GM12878 (cell line): Measurements from ENCODE around the gene SEMA4D. TPM values are rescaled to one million over a fixed set of nuclear protein-coding genes. Genes with fewer than 3 reads are reported as not detected.

Experiments used
- ATAC-seq: fragments of 200-7000 bp; cut with Tn5 transposase; 3 replicates; pipeline ENCODE4 v1.9.1; 2020; ENCODE audit warnings: mild to moderate bottlenecking, moderate library complexity
- BruUV-seq: library from RNA; stranded (reverse); fragments of 400-500 nt; replicated peaks from 2 replicates; lab custom pipeline; 2021; lab: Mats Ljungman, UMichigan
- CTCF ChIA-PET: fragments of 300-600 bp; sonication (Branson Sonifier 250); formaldehyde crosslinking; extraction: SDS; loops from one replicate; lab custom pipeline; 2021; ENCODE audit warnings: inconsistent platforms; lab: Yijun Ruan, JAX
- POLR2A ChIA-PET: fragments of 350-600 bp; formaldehyde crosslinking; extraction: SDS; loops from one replicate; lab custom pipeline; 2021; ENCODE audit warnings: inconsistent platforms; lab: Charles Lee
- RAD21 ChIA-PET: fragments of 300-600 bp; sonication (Branson Sonifier 250); formaldehyde crosslinking; loops from one replicate; lab custom pipeline; 2023; ENCODE audit warnings: antibody characterized with exemption; ENCODE audit not compliant: unreplicated experiment; lab: Charles Lee
- SMC1A ChIA-PET: fragments of 300-600 bp; sonication (Branson Sonifier 250); formaldehyde crosslinking; loops from one replicate; lab custom pipeline; 2023; ENCODE audit not compliant: unreplicated experiment, uncharacterized antibody; lab: Charles Lee
- DNase-seq: peaks from one replicate; pipeline ENCODE4 v3.0.0-alpha.2; 2011; ENCODE audit warnings: low read depth, low spot score
- FAIRE-seq: peaks from 3 replicates; lab custom pipeline; 2011; peaks lifted over from hg19 to GRCh38; lab: Jason Lieb, UNC
- H2AFZ ChIP-seq: 2 replicates; pipeline ENCODE4 v1.6.0; 2011; ENCODE audit warnings: low read depth, low read length, control low read depth; ENCODE audit not compliant: control insufficient read depth
- H3K27ac ChIP-seq: 2 replicates; pipeline ENCODE4 v1.5.1; 2011; ENCODE audit warnings: control low read depth; ENCODE audit not compliant: control insufficient read depth, insufficient read depth
- H3K27me3 ChIP-seq, 2 experiments: replicated peaks in 1 of 2; 2 replicates each; pipeline versions ENCODE4 v1.6.0 to v1.6.1; 2011; ENCODE audit warnings: low read length in 1 of 2; ENCODE audit not compliant: control insufficient read depth in 2 of 2, insufficient read depth in 2 of 2
- H3K36me3 ChIP-seq, 2 experiments: 2 replicates each; pipeline ENCODE4 v1.5.1; 2011; ENCODE audit warnings: low read length in 1 of 2; ENCODE audit not compliant: control insufficient read depth in 2 of 2, insufficient read depth in 2 of 2
- H3K4me1 ChIP-seq: 2 replicates; pipeline ENCODE4 v1.6.1; 2011; ENCODE audit warnings: mild to moderate bottlenecking, low read length, moderate library complexity, mixed read lengths; ENCODE audit not compliant: control insufficient read depth, insufficient read depth
- H3K4me2 ChIP-seq: 2 replicates; pipeline ENCODE4 v1.6.0; 2011; ENCODE audit warnings: control low read depth; ENCODE audit not compliant: control insufficient read depth, insufficient read depth
- H3K4me3 ChIP-seq: fragments of 200-600 bp; sonication (generic); 2 replicates; pipeline ENCODE4 v1.5.1; 2016
- H3K79me2 ChIP-seq: 2 replicates; pipeline ENCODE4 v1.6.0; 2011; ENCODE audit warnings: low read length; ENCODE audit not compliant: control insufficient read depth, insufficient read depth
- H3K9ac ChIP-seq: 2 replicates; pipeline ENCODE4 v1.8.0; 2011; ENCODE audit warnings: low read length, control low read depth, mixed read lengths; ENCODE audit not compliant: control insufficient read depth, insufficient read depth
- H3K9me3 ChIP-seq: replicated peaks from 3 replicates; pipeline ENCODE4 v1.5.1; 2011; ENCODE audit warnings: mild to moderate bottlenecking, low read length; ENCODE audit not compliant: control insufficient read depth, insufficient read depth
- H4K20me1 ChIP-seq: 2 replicates; pipeline ENCODE4 v1.6.0; 2011; ENCODE audit not compliant: control insufficient read depth, insufficient read depth
- BCLAF1 ChIP-seq: fragments of 450-650 bp; IDR thresholded peaks from 2 replicates; pipeline ENCODE4 v1.6.1; 2017; ENCODE audit warnings: antibody characterized with exemption, mild to moderate bottlenecking, moderate library complexity
- CHD2 ChIP-seq: IDR thresholded peaks from 2 replicates; pipeline ENCODE4 v1.6.1; 2011; ENCODE audit warnings: low read depth, low read length, improper control_type of control experiment, borderline replicate concordance
- CREB1 ChIP-seq: IDR thresholded peaks from 2 replicates; pipeline ENCODE4 v1.6.1; 2012; ENCODE audit warnings: low read depth, mild to moderate bottlenecking, inconsistent platforms
- EP300 ChIP-seq, 2 experiments: fragments of 150-350 bp in 1 of 2; IDR thresholded peaks; 2 replicates each; pipeline ENCODE4 v1.6.1; 2011 to 2012; ENCODE audit warnings: low read depth in 2 of 2, low read length in 2 of 2, borderline replicate concordance in 1 of 2, improper control_type of control experiment in 1 of 2, inconsistent platforms in 1 of 2; ENCODE audit not compliant: control insufficient read depth in 1 of 2
- ESRRA ChIP-seq: IDR thresholded peaks from 2 replicates; pipeline ENCODE4 v1.6.1; 2012; ENCODE audit warnings: mild to moderate bottlenecking, low read length, improper control_type of control experiment
- KLF5 ChIP-seq: fragments of 450-650 bp; IDR thresholded peaks from 2 replicates; pipeline ENCODE4 v1.6.1; 2014; ENCODE audit warnings: mild to moderate bottlenecking; ENCODE audit not compliant: partially characterized antibody
- MYB ChIP-seq: fragments of 150-350 bp; IDR thresholded peaks from 2 replicates; pipeline ENCODE4 v1.6.1; 2014; ENCODE audit warnings: mild to moderate bottlenecking, low read depth, low read length, borderline replicate concordance
- POLR2A ChIP-seq: IDR thresholded peaks from 2 replicates; pipeline ENCODE4 v1.6.1; 2011; ENCODE audit warnings: low read depth, mild to moderate bottlenecking, low read length
- RBBP5 ChIP-seq: fragments of 200-600 bp; sonication (generic); conservative IDR thresholded peaks from 2 replicates; pipeline ENCODE4 v1.6.1; 2016
- RELB ChIP-seq: fragments of 450-650 bp; IDR thresholded peaks from 2 replicates; pipeline ENCODE4 v1.6.1; 2017; ENCODE audit warnings: low read depth, mild to moderate bottlenecking, moderate library complexity
- SMARCA5 ChIP-seq: fragments of 450-650 bp; IDR thresholded peaks from 2 replicates; pipeline ENCODE4 v1.6.1; 2017; ENCODE audit warnings: mild to moderate bottlenecking
- TBL1XR1 ChIP-seq: IDR thresholded peaks from 2 replicates; pipeline ENCODE4 v1.6.1; 2012; ENCODE audit warnings: low read depth, low read length, improper control_type of control experiment
- WGBS: methylation state at CpG from one replicate; pipeline ENCODE4 v1.1.6; 2016; ENCODE audit warnings: low lambda C conversion rate; ENCODE audit not compliant: insufficient replicate concordance, insufficient coverage; ENCODE audit errors: missing lambda C conversion rate; 5-methylcytosine and 5-hydroxymethylcytosine counted together
- in situ Hi-C: fragments of 300-500 bp; cut with MboI; formaldehyde crosslinking; loops from 9 replicates; pipeline ENCODE4 v1.14.3; 2018; ENCODE audit warnings: mixed read lengths
- intact Hi-C: fragments of 100-400 bp; cut with micrococcal nuclease; formaldehyde crosslinking; loops from one replicate; pipeline ENCODE4 v1.14.2; 2022; ENCODE audit not compliant: unreplicated experiment
- polyA plus RNA-seq, 11 experiments: library from polyadenylated mRNA; depleted of rRNA in 4 of 11; unstranded in 6 of 11; stranded (reverse) in 5 of 11; fragments of >200 nt; fragmentation: Nextera tagmentation in 4 of 11; fragmentation: Illumina TruSeq in 1 of 11; extraction: Ambion mirVana in 4 of 11; extraction: Trizol in 1 of 11; gene quantifications; 1 replicate in 1 of 11; 2 replicates in 10 of 11; pipeline versions ENCODE4 v1.2.1 to v1.2.3, GENCODE V29; 2011 to 2016; ENCODE audit warnings: inconsistent platforms in 2 of 11, missing spikeins in 2 of 11, low read depth in 1 of 11
- total RNA-seq, 4 experiments: library from RNA; depleted of rRNA in 3 of 4; stranded (reverse); fragments of >200 nt in 3 of 4; fragmentation: Illumina TruSeq in 1 of 4; extraction: Trizol in 1 of 4; gene quantifications; 2 replicates each; pipeline versions ENCODE4 v1.2.1 to v1.2.3, GENCODE V29; 2013 to 2021

The SEMA4D gene
- total and polyA plus RNA-seq, 10 of the 15 experiments (the other 5 are each of a cell fraction or from before 2014, with no cell fraction given): 15.1 to 136 (median 39.6) TPM

DNA sequence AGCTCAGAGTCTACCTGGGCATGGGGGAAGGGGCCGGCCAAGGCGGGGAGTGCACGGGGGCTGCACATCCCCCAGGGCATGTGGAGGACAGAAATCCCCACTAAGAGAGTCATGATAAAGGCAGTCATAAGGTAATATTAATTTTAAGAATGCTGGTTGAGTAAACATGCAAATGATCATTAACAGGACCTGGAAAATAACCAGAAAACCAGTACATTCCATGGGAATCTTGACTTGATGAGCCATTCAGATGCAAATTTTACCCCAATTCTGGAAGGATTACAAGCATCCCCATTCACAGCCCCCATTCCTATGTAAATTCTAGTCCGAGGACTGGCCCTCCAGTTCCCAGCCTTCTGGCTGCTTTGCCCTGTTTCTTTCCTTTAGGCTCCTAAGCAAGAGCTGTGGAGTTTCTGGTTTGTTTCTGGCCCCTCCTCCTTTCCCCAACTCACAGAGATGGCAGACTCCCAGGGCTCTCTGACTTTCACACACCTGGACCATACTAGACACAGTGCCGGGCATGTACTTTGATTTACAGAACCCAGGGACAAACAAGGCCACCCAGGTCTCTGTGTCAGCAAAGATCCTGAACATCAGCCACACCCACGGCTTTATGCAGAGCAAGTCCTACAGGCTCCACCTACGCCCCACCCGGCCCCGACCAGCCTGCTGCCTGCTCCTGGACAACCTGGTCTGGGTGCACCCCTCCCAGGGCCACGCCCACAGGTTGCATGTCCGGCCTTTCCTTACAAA, 62.7 kb downstream of the SEMA4D start:
- CTCF ChIA-PET: interaction anchor here (3.4 kb wide), 1 partner anchor 113 kb away, joined by 22 read pairs; no protein-coding TSS in a partner anchor
- TF ChIP-seq TBL1XR1 (no peak), MYB (no peak), SMARCA5 (no peak), POLR2A (0 out of 2 replicates have a peak, but pooled peaks have one; percentile 13), KLF5 (no peak)
- 9% methylated on average over 11 of the region's 11 CpGs for WGBS
- ATAC-seq: peak; percentile 57
- H2AFZ ChIP-seq: no peak overlapping the region
- H3K4me3 ChIP-seq: no peak overlapping the region
- RAD21 ChIA-PET: no interaction called here
- POLR2A ChIA-PET: interaction anchor here (0.8 kb wide), 1 partner anchor 10 kb away, joined by 7 read pairs; no protein-coding TSS in a partner anchor
- SMC1A ChIA-PET: interaction anchor here (1.3 to 2.0 kb wide), 2 partner anchors 102 to 114 kb away, joined by 3 to 8 read pairs; no protein-coding TSS in a partner anchor
- H3K79me2 ChIP-seq: peaks cover 68% of the 10 kb centered on the region
- peak overlapping the region; percentile 41; the same call in 1 of the 2 replicates for H3K4me2 ChIP-seq
- no peak overlapping the region for H3K9ac ChIP-seq
- H3K27ac ChIP-seq: peak overlapping the region; percentile 27; the same call in 1 of the 2 replicates
- intact Hi-C loops (no loop called here), in situ Hi-C loops (no loop called here)
- H3K9me3 ChIP-seq: no peaks in the 10 kb centered on the region
- no peaks in the 10 kb centered on the region for H4K20me1 ChIP-seq
- H3K4me1 ChIP-seq: peaks cover 74% of the 10 kb centered on the region
- no peak for DNase-seq
- FAIRE-seq: no peak
- H3K36me3 ChIP-seq: peaks cover 15 to 26% of the 10 kb centered on the region in 2 experiments; a peak in 3 of 4 replicates
- H3K27me3 ChIP-seq: no peaks in the 10 kb centered on the region
- no TSS peak for BruUV-seq

- in situ Hi-C loops (no loop called here), intact Hi-C loops (no loop called here)
- no peak overlapping the region for H3K4me2 ChIP-seq
- ATAC-seq (no peak), DNase-seq (no peak), FAIRE-seq (no peak)
- no peaks in the 10 kb centered on the region; the same call in 1 of the 2 replicates for H4K20me1 ChIP-seq
- H3K4me3 ChIP-seq: no peak overlapping the region
- ChIA-PET CTCF (interaction anchor here (3.4 kb wide), 1 partner anchor 114 kb away, joined by 22 read pairs; no protein-coding TSS in a partner anchor), RAD21 (no interaction called here), POLR2A (no interaction called here), SMC1A (interaction anchor here (2.0 kb wide), 1 partner anchor 114 kb away, joined by 8 read pairs; no protein-coding TSS in a partner anchor)
- H3K79me2 ChIP-seq: peaks cover 68% of the 10 kb centered on the region
- peaks cover 15 to 22% of the 10 kb centered on the region in 2 experiments; a peak in 3 of 4 replicates for H3K36me3 ChIP-seq
- BruUV-seq: no TSS peak
- no peak overlapping the region for H3K9ac ChIP-seq
- no peak overlapping the region for H2AFZ ChIP-seq
- H3K27me3 ChIP-seq: no peaks in the 10 kb centered on the region
- H3K9me3 ChIP-seq: no peaks in the 10 kb centered on the region
- H3K27ac ChIP-seq: 0 out of 2 replicates have a peak overlapping the region, but pooled peaks have one; percentile 2
- peaks cover 74% of the 10 kb centered on the region for H3K4me1 ChIP-seq
- TF ChIP-seq BCLAF1 (no peak), CHD2 (no peak), CREB1 (no peak), RBBP5 (no peak), RELB (no peak), ESRRA (no peak), EP300 (IDR thresholded peaks at IDR 0.05; ENCODE audit: borderline replicate concordance in 1 of 2, control insufficient read depth in 1 of 2, low read depth in 2 of 2, low read length in 2 of 2) (no peak)
These were observed 63.3 kb downstream of the SEMA4D start for GRCh38 chr9:89434636-89435035.
